AG10803 (cell line): ENCODE measurements around the gene ZSCAN16.
"Not testable (repeated sequence)": the region's sequence is repeated elsewhere in the genome, so short reads cannot be mapped to it uniquely, and the experiment has no call there.

Experiments used
- DNase-seq: peaks from one replicate; pipeline ENCODE4 v3.0.0; 2010; ENCODE audit warnings: low read depth
- H3K4me3 ChIP-seq: 2 replicates; pipeline ENCODE4 v1.5.1; 2011; ENCODE audit warnings: mild to moderate bottlenecking, low read length, control low read depth
- CTCF ChIP-seq: conservative IDR thresholded peaks from 2 replicates; pipeline ENCODE4 v1.5.1; 2011; ENCODE audit warnings: mild to moderate bottlenecking, low read length, control low read depth, inconsistent platforms

ZSCAN16 gene

GRCh38 chr6:28089054-28089453 lies 35.4 kb upstream of the ZSCAN16 start:
- no peak for TF ChIP-seq CTCF
- no peak overlapping the region for H3K4me3 ChIP-seq
- DNase-seq: no peak

GRCh38 chr6:28090917-28091586 lies 33.4 kb upstream of the ZSCAN16 start:
- no peak for TF ChIP-seq CTCF
- DNase-seq: no peak
- peak overlapping the region; percentile 51 for H3K4me3 ChIP-seq

GRCh38 chr6:28102222-28102621 lies 22.2 kb upstream of the ZSCAN16 start:
- not testable (repeated sequence) for DNase-seq, H3K4me3 ChIP-seq

GRCh38 chr6:28102699-28103098 lies 21.7 kb upstream of the ZSCAN16 start:
- DNase-seq, H3K4me3 ChIP-seq: not testable (repeated sequence)

GRCh38 chr6:28104392-28105244 lies 19.8 kb upstream of the ZSCAN16 start:
- peak; percentile 67 for TF ChIP-seq CTCF
- peak; percentile 70 for DNase-seq
- peak overlapping the region; percentile 77 for H3K4me3 ChIP-seq

- TF ChIP-seq CTCF: no peak
- DNase-seq: no peak
- peak overlapping the region; percentile 77 for H3K4me3 ChIP-seq
Measured at GRCh38 chr6:28105245-28105639, 19.2 kb upstream of the ZSCAN16 start.

- no peak overlapping the region for H3K4me3 ChIP-seq
Measured at GRCh38 chr6:28107506-28107905, 16.9 kb upstream of the ZSCAN16 start.

More at GRCh38 chr6:28107506-28107905, 16.9 kb upstream of the ZSCAN16 start:
- TF ChIP-seq CTCF: no peak
- DNase-seq: no peak
